K562 (cell line): ENCODE measurements around the gene TRIP12. TPM values are rescaled to one million over a fixed set of nuclear protein-coding genes. Genes with fewer than 3 reads are reported as not detected.
A peak's percentile ranks its signal among the peaks of the same experiment; 100 is the strongest.

Source experiments
- BHLHE40 ChIP-seq: IDR thresholded peaks from 2 replicates; pipeline ENCODE4 v1.6.1; 2011; ENCODE audit warnings: low read length, improper control_type of control experiment
- CBFA2T3 ChIP-seq: fragments of 450-650 bp; IDR thresholded peaks from 2 replicates; pipeline ENCODE4 v1.6.1; 2017
- CBX5 ChIP-seq: IDR thresholded peaks from 2 replicates; pipeline ENCODE4 v1.6.1; 2014; ENCODE audit warnings: low read depth, borderline replicate concordance
- E2F6 ChIP-seq, 2 experiments: IDR thresholded peaks; 2 replicates each; pipeline ENCODE4 v1.6.1; 2011; ENCODE audit warnings: borderline replicate concordance in 1 of 2, control low read depth in 1 of 2, low read depth in 1 of 2, low read length in 1 of 2, mild to moderate bottlenecking in 1 of 2, mixed read lengths in 1 of 2, moderate library complexity in 1 of 2; ENCODE audit not compliant: insufficient read depth in 1 of 2, insufficient read length in 1 of 2, poor library complexity in 1 of 2, severe bottlenecking in 1 of 2; ENCODE audit errors: extremely low read depth in 1 of 2
- FOXO4 ChIP-seq: fragments of 450-650 bp; formaldehyde crosslinking; IDR thresholded peaks from 2 replicates; pipeline ENCODE4 v1.4.0; 2020; ENCODE audit warnings: mild to moderate bottlenecking, moderate library complexity
- JUNB ChIP-seq: fragments of 450-650 bp; formaldehyde crosslinking; conservative IDR thresholded peaks from 2 replicates; pipeline ENCODE4 v1.4.0; 2020; ENCODE audit warnings: mild to moderate bottlenecking
- MXD1 ChIP-seq: fragments of 250-450 bp; sonication (Bioruptor Pico); IDR thresholded peaks from 2 replicates; pipeline ENCODE4 v1.8.0; 2021; ENCODE audit warnings: borderline replicate concordance, mild to moderate bottlenecking, moderate library complexity; ENCODE audit not compliant: poor library complexity, severe bottlenecking
- NRF1 ChIP-seq, 2 experiments: fragments of 450-650 bp; IDR thresholded peaks in 1 of 2; conservative IDR thresholded peaks in 1 of 2; 2 replicates each; pipeline ENCODE4 v1.6.1; 2014; ENCODE audit warnings: mild to moderate bottlenecking in 2 of 2
- PML ChIP-seq: IDR thresholded peaks from 2 replicates; pipeline ENCODE4 v1.6.1; 2012; ENCODE audit warnings: low read length, inconsistent platforms
- PURB ChIP-seq: sonication (generic); formaldehyde crosslinking; IDR thresholded peaks from 2 replicates; pipeline ENCODE4 v1.9.0; 2021; ENCODE audit warnings: low read depth, mild to moderate bottlenecking, missing genetic modification reagents
- RBM22 ChIP-seq: fragments of 200-400 bp; formaldehyde crosslinking; IDR thresholded peaks from 2 replicates; pipeline ENCODE4 v1.6.1; 2018; ENCODE audit warnings: low read length, low read depth; ENCODE audit not compliant: poor library complexity, severe bottlenecking
- SMC3 ChIP-seq: conservative IDR thresholded peaks from 2 replicates; pipeline ENCODE4 v1.6.1; 2011; ENCODE audit warnings: low read depth, low read length, improper control_type of control experiment; ENCODE audit not compliant: insufficient read depth
- THRB ChIP-seq: fragments of 450-650 bp; formaldehyde crosslinking; conservative IDR thresholded peaks from 2 replicates; pipeline ENCODE4 v1.4.0; 2022; ENCODE audit warnings: mild to moderate bottlenecking, missing genetic modification characterization
- YY1 ChIP-seq, 3 experiments: IDR thresholded peaks; 2 replicates each; pipeline ENCODE4 v1.6.1; 2011; ENCODE audit warnings: low read length in 2 of 3, mild to moderate bottlenecking in 2 of 3, moderate library complexity in 2 of 3, borderline replicate concordance in 1 of 3, control low read depth in 1 of 3, low read depth in 1 of 3; ENCODE audit not compliant: insufficient read depth in 3 of 3, insufficient replicate concordance in 2 of 3, control insufficient read depth in 1 of 3, insufficient read length in 1 of 3; ENCODE audit errors: extremely low read depth in 1 of 3
- ZBTB7A ChIP-seq: IDR thresholded peaks from 2 replicates; pipeline ENCODE4 v1.6.1; 2011; ENCODE audit warnings: low read depth, mild to moderate bottlenecking, low read length, moderate library complexity, borderline replicate concordance; ENCODE audit not compliant: control insufficient read depth
- ZBTB9 ChIP-seq: fragments of 450-650 bp; formaldehyde crosslinking; IDR thresholded peaks from 2 replicates; pipeline ENCODE4 v1.4.0; 2020; ENCODE audit warnings: mild to moderate bottlenecking, moderate library complexity
- polyA plus RNA-seq, 8 experiments: library from polyadenylated mRNA; depleted of rRNA in 4 of 8; stranded (reverse) in 5 of 8; unstranded in 3 of 8; fragments of >200 nt; fragmentation: Nextera tagmentation in 2 of 8; fragmentation: Illumina TruSeq in 1 of 8; extraction: Ambion mirVana in 2 of 8; extraction: Trizol in 1 of 8; gene quantifications; 2 replicates each; pipeline versions ENCODE4 v1.2.1 to v1.2.3, GENCODE V29; 2011 to 2014; ENCODE audit warnings: inconsistent platforms in 1 of 8, missing spikeins in 1 of 8
- total RNA-seq, 7 experiments: library from RNA; depleted of rRNA in 6 of 7; stranded (reverse); fragments of >200 nt in 6 of 7; fragmentation: Illumina TruSeq in 2 of 7; extraction: Trizol in 2 of 7; gene quantifications; 2 replicates each; pipeline versions ENCODE4 v1.2.1 to v1.2.3, GENCODE V29; 2011 to 2021; ENCODE audit warnings: low replicate concordance in 1 of 7

Gene TRIP12
- total and polyA plus RNA-seq, 9 of the 15 experiments (the other 6 are each of a cell fraction or from before 2014, with no cell fraction given) = 15.2 to 131 (median 80.1) TPM

GRCh38 chr2:229922449-229923386 is 909 bp upstream of the TRIP12 start, which contains the start of gene FBXO36 (continued):
- TF ChIP-seq ZBTB7A = no peak
- TF ChIP-seq RBM22 = peak; percentile 21
- no peak for TF ChIP-seq FOXO4
- TF ChIP-seq YY1 (IDR thresholded peaks at IDR 0.05; ENCODE audit: borderline replicate concordance in 1 of 3, control insufficient read depth in 1 of 3, extremely low read depth in 1 of 3, insufficient read depth in 3 of 3, insufficient read length in 1 of 3, insufficient replicate concordance in 2 of 3, low read depth in 1 of 3, low read length in 2 of 3) = peak; percentile 74 to 96 (median 95)
- no peak for TF ChIP-seq BHLHE40
- no peak for TF ChIP-seq MXD1 (CRISPR knock-in tag)
- TF ChIP-seq PURB (CRISPR knock-in tag) = no peak
- TF ChIP-seq SMC3 = no peak
- TF ChIP-seq CBX5 = no peak
- no peak for TF ChIP-seq THRB (CRISPR knock-in tag)
- no peak for TF ChIP-seq ZBTB9 (CRISPR knock-in tag)
- peak; percentile 51 to 91 for TF ChIP-seq E2F6 (IDR thresholded peaks at IDR 0.05; ENCODE audit: borderline replicate concordance in 1 of 2, extremely low read depth in 1 of 2, insufficient read depth in 1 of 2, insufficient read length in 1 of 2, low read depth in 1 of 2, low read length in 1 of 2, poor library complexity in 1 of 2, severe bottlenecking in 1 of 2)
- TF ChIP-seq CBFA2T3 = no peak
- no peak for TF ChIP-seq JUNB
- TF ChIP-seq PML = no peak
- no peak for TF ChIP-seq NRF1 (conservative IDR thresholded peaks at IDR 0.05 in 1 of 2, IDR thresholded peaks at IDR 0.05 in 1 of 2)
